Measurements from ENCODE around the gene CDHR2. TPM values are rescaled to one million over a fixed set of nuclear protein-coding genes. Genes with fewer than 3 reads are reported as not detected.

Gene CDHR2
- total and polyA plus RNA-seq, 2 of the 13 experiments (the other 11 are each of a cell fraction or from before 2014, with no cell fraction given): 17.9 to 20.9 TPM

- Histone ChIP-seq H3K9me3 (ENCODE audit: low read length) (no peaks in the 10 kb centered on the region), H3K27me3 (ENCODE audit: control insufficient read depth in 1 of 2, insufficient read depth in 2 of 2, low read length in 2 of 2) (no peaks in the 10 kb centered on the region), H3K79me2 (ENCODE audit: insufficient read depth, low read length) (no peaks in the 10 kb centered on the region), H3K9ac (ENCODE audit: insufficient read depth, low read depth, low read length) (no peak overlapping the region), H3K4me1 (ENCODE audit: insufficient read depth, low read length) (peaks cover 25% of the 10 kb centered on the region), H3K36me3 (replicated peaks in 1 of 2; ENCODE audit: control insufficient read depth in 1 of 2, insufficient read depth in 2 of 2, low read length in 2 of 2) (no peaks in the 10 kb centered on the region), H3K27ac (ENCODE audit: extremely low read length, insufficient read depth, low read length) (no peak overlapping the region), H3K4me3 (replicated peaks in 1 of 3; ENCODE audit: insufficient read depth in 1 of 3, low read depth in 2 of 3, low read length in 3 of 3) (no peak overlapping the region), H4K20me1 (ENCODE audit: insufficient read depth, low read length) (0 out of 2 replicates have a peak, but pooled peaks cover 4% of the 10 kb centered on the region), H3K4me2 (ENCODE audit: low read depth, low read length) (no peak overlapping the region), H2AFZ (ENCODE audit: low read length) (no peak overlapping the region)
- ATAC-seq (no peak), FAIRE-seq (no peak), DNase-seq (ENCODE audit: low spot score) (no peak)
- BruUV-seq (replicated peaks): no TSS peak
- intact Hi-C loops (cut with micrococcal nuclease; ENCODE audit: unreplicated experiment): no loop called here
- POLR2A ChIA-PET: interaction anchor here (0.6 to 1.5 kb wide), 2 partner anchors 8 to 41 kb away, joined by 3 to 4 read pairs; partner anchors contain the start of gene TSPAN17
- 100% methylated on average over 1 of the region's 3 CpGs for WGBS (ENCODE audit: low lambda C conversion rate)
- in situ Hi-C loops (cut with HindIII; ENCODE audit: extremely low pct_ligation_motif_present, low pct_unique_long_range_greater_than_20kb): no loop called here
- CTCF ChIA-PET (ENCODE audit: low intra/inter-chr PET ratio, low total read pairs): no interaction called here
- TF ChIP-seq ZSCAN21 (CRISPR knock-in tag; IDR thresholded peaks at IDR 0.05; ENCODE audit: borderline replicate concordance): no peak
- no peak for TF ChIP-seq HDAC1 (CRISPR knock-in tag; IDR thresholded peaks at IDR 0.05)
- TF ChIP-seq SETDB1 (CRISPR knock-in tag; IDR thresholded peaks at IDR 0.05; ENCODE audit: borderline replicate concordance): no peak
- no peak for TF ChIP-seq ZNF282 (IDR thresholded peaks at IDR 0.05; ENCODE audit: partially characterized antibody)
- no peak for TF ChIP-seq PRDM10 (CRISPR knock-in tag; IDR thresholded peaks at IDR 0.05; ENCODE audit: low read depth)
- TF ChIP-seq ZNF746 (CRISPR knock-in tag; IDR thresholded peaks at IDR 0.05): no peak
- TF ChIP-seq HMGXB4 (CRISPR knock-in tag; IDR thresholded peaks at IDR 0.05; ENCODE audit: borderline replicate concordance in 1 of 2, low read depth in 1 of 2): no peak
- TF ChIP-seq SMAD3 (CRISPR knock-in tag; IDR thresholded peaks at IDR 0.05): no peak
- no peak for TF ChIP-seq REST (IDR thresholded peaks at IDR 0.05; ENCODE audit: borderline replicate concordance in 1 of 2, low read depth in 1 of 2, low read length in 2 of 2)
- TF ChIP-seq PAXIP1 (CRISPR knock-in tag; conservative IDR thresholded peaks at IDR 0.05): no peak
- TF ChIP-seq CEBPG (CRISPR knock-in tag; IDR thresholded peaks at IDR 0.05): no peak
Observed at GRCh38 chr5:176606032-176606431, 56.9 kb downstream of the CDHR2 start.

Measured in HepG2 (cell line).